AG09309 (cell line): Measurements from ENCODE around the gene KIAA0319L.

Experiments used
- DNase-seq: peaks from one replicate; pipeline ENCODE4 v3.0.0-alpha.2; 2010; ENCODE audit warnings: low read depth
- H3K4me3 ChIP-seq: 2 replicates; pipeline ENCODE4 v1.5.1; 2011; ENCODE audit warnings: mild to moderate bottlenecking, low read depth, low read length, moderate library complexity; ENCODE audit not compliant: control insufficient read depth
- TF ChIP-seq, protein P1 (sequence below): IDR thresholded peaks from 2 replicates; pipeline ENCODE4 v1.5.1; 2011; ENCODE audit warnings: mild to moderate bottlenecking, low read depth, low read length, inconsistent platforms; ENCODE audit not compliant: insufficient read depth, control insufficient read depth; ENCODE audit errors: missing control alignments

KIAA0319L gene

DNA sequence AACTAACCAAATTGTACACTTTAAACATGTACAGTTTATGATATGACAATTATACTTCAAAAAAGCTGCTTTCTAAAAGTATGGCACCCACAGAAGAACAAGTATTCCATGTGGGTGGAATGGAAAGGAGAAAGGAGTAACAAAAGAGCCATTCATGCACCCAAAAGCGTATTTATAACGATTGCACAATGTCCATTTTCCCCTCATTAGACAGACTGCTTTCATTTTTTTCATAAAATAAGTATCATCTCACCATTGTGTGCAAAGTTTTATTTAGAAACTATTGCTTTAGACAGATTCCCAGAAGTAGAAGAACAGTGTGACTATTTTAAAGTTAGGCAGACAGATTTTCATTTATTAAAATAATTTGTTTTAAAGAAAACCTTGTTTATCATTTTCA, 59.6 kb downstream of the KIAA0319L start:
- H3K4me3 ChIP-seq, result no peak overlapping the region
- TF ChIP-seq, protein P1, sequence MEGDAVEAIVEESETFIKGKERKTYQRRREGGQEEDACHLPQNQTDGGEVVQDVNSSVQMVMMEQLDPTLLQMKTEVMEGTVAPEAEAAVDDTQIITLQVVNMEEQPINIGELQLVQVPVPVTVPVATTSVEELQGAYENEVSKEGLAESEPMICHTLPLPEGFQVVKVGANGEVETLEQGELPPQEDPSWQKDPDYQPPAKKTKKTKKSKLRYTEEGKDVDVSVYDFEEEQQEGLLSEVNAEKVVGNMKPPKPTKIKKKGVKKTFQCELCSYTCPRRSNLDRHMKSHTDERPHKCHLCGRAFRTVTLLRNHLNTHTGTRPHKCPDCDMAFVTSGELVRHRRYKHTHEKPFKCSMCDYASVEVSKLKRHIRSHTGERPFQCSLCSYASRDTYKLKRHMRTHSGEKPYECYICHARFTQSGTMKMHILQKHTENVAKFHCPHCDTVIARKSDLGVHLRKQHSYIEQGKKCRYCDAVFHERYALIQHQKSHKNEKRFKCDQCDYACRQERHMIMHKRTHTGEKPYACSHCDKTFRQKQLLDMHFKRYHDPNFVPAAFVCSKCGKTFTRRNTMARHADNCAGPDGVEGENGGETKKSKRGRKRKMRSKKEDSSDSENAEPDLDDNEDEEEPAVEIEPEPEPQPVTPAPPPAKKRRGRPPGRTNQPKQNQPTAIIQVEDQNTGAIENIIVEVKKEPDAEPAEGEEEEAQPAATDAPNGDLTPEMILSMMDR, result no peak
- no peak for DNase-seq

DNA sequence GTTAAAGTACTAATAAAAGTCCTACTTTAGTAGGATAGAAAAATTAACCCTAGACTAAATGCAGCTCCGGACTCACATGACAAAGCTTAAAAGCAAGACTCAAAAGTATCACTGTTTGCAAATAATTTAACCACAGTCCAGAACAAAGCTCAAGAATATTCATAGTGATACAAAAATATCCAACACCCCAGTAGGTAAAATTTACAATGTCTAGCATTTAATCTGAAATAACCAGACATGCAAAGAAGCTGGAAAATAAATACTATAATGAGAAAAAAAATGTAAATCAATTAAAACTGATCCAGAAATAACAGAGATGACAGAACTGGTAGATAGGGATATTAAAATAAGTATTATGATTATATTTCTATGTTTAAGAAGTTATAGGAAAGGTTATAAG, 67.0 kb downstream of the KIAA0319L start:
- TF ChIP-seq, protein P1, result no peak
- H3K4me3 ChIP-seq, result no peak overlapping the region
- DNase-seq, result no peak

DNA sequence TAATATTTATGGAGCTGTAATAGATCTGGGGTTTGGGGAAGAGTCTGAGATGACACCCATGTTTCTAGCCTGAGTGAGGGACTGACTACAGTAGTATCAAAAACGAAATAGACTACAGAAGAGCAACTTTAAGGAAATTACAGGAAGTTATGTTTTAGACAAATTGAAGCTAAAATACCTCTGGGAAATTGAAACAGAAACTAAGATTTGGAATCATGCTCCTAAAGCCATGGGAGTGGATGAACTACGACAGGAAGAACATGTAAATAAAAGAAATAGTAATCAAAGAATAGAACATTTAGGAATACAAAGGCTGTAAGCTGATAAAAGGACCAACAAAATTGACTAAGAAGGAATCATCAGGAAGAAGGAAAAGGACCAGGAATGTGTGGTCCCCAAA, 68.9 kb downstream of the KIAA0319L start:
- TF ChIP-seq, protein P1, result no peak
- DNase-seq, result no peak
- no peak overlapping the region for H3K4me3 ChIP-seq

DNA sequence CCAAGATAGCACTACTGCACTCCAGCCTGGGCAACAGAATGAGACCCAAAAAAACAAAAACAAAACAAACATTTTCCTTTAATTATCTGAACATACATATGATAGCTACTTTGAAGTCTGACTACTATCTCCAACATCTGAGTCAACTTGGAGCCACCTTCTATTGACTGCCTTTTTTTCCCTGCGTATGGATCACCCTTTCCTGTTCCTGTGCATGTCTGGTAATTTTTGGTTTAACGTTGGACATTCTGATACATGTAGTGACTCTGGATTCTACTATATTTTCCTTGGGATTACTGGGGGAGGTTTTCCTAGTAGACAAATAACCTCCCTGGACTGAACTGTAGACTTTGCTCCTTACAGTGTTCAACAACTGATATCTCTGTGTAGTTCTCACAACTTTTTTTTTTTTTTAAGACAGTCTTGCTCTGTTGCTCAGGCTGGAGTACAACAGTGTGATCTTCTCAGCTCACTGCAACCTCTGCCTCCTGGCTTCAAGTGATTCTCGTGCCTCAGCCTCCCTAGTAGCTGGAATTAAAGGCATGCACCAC, 70.3 kb downstream of the KIAA0319L start:
- TF ChIP-seq, protein P1, result no peak
- H3K4me3 ChIP-seq, result no peak overlapping the region
- no peak for DNase-seq

DNA sequence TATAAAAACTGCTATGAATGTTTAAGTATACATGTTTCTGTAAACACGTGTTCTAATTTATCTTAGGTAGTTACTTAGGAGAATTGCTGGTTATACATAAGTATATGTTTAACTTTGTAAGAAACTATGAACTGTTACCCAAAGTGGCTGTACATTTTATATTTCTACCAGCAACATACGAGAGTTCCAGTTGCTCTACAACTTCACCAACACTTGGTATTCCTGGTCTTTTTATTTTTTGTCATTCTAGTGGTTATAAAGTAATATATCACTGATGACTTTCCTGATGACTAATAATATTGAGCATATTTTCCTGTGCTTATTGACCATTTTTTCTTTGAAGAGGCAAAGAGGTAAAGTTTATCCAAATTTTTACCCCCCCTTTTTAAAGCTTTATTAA, 76.0 kb downstream of the KIAA0319L start:
- TF ChIP-seq, protein P1, result no peak
- H3K4me3 ChIP-seq, result no peak overlapping the region
- DNase-seq, result no peak

DNA sequence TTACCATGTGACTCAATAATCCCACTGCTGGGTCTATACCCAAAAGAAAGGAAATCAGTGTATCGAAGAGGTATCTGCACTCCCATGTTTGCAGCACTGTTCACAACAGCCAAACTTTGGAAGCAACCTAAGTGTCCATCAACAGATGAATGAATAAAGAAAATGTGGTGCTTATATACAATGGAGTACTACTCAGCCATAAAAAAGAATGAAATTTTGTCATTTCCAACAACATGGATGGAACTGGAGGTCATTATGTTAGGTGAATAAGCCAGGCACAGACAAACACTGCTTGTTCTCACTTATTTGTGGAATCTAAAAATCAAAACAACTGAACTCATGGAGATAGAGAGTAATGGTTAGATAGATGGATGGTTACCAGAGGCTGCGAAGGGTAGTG, 79.3 kb downstream of the KIAA0319L start:
- no peak for DNase-seq
- no peak overlapping the region for H3K4me3 ChIP-seq
- TF ChIP-seq, protein P1, result no peak

DNA sequence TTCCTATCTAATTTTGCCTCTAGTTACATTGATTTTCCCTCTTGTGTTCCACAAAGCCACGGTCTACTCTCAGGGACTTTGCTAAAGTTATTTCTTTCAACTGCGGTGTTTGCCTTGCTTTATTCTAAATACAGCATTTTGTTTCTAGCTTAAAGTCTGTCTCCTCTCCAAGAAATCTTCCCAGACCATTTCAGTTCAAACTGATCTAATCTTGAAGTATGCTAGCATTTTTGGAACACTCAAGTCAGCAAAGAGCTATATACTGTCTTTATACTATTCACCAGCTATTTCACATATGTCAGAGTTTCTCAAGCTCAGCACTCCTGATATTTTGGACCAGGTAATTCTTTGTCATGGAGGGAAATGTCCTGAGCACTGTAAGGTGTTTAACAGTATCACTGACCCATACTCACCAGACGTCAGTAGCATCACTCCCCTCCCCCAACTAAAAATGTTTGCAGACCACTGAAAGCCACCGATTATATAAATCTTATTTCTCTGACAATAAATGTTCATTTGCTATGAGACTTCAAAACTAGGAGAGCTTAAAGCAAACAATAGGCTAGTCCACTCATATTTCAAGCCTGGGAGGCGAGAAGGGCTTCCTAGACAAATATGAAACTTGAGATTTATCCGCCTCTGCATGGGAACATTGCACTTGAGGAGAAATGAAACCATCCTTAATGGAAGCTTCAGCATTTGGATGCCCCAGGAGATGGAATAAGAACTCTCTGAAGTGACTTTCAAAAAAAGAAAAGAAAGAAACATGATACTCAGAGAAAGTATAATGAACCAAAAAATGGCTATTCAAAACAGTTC, 81.1 kb downstream of the KIAA0319L start:
- no peak for DNase-seq
- TF ChIP-seq, protein P1, result no peak
- H3K4me3 ChIP-seq, result no peak overlapping the region
